Psoas muscle (tissue), 8 donors: Measurements from ENCODE around the gene CDK19. TPM values are rescaled to one million over a fixed set of nuclear protein-coding genes. Genes with fewer than 3 reads are reported as not detected.

Source experiments
- ATAC-seq, 4 donors: fragments of 200-7000 bp; cut with Tn5 transposase; one replicate each; pipeline ENCODE4 v1.9.1; 2020; ENCODE audit warnings: moderate library complexity in 3 of 4, mild to moderate bottlenecking in 2 of 4
- DNase-seq, 2 donors: peaks; one replicate each; pipeline ENCODE4 v3.0.0-alpha.2; 2020
- H3K27ac ChIP-seq: fragments of 200-600 bp; one replicate; pipeline ENCODE4 v1.8.0; 2022
- H3K27me3 ChIP-seq, 3 donors: fragments of 200-600 bp in 1 of 3; one replicate each; pipeline versions ENCODE4 v1.6.1 to v1.8.0; 2013 to 2022; ENCODE audit warnings: low read length in 2 of 3, mild to moderate bottlenecking in 2 of 3, moderate library complexity in 1 of 3; ENCODE audit not compliant: insufficient read depth in 3 of 3
- H3K36me3 ChIP-seq, 2 donors: fragments of 200-600 bp in 1 of 2; one replicate each; pipeline versions ENCODE4 v1.6.1 to v1.8.0; 2013 to 2022; ENCODE audit warnings: low read depth in 1 of 2, mild to moderate bottlenecking in 1 of 2, moderate library complexity in 1 of 2; ENCODE audit not compliant: insufficient read depth in 1 of 2
- H3K4me1 ChIP-seq: fragments of 200-600 bp; one replicate; pipeline ENCODE4 v1.8.0; 2022
- H3K4me3 ChIP-seq: fragments of 200-600 bp; one replicate; pipeline ENCODE4 v1.8.0; 2022; ENCODE audit warnings: mild to moderate bottlenecking
- H3K9me3 ChIP-seq: fragments of 200-600 bp; one replicate; pipeline ENCODE4 v1.8.0; 2022
- WGBS, 3 donors: extraction: QIAGEN DNeasy Blood & Tissue Kit; methylation state at CpG; one replicate each; pipeline versions ENCODE4 v1.1.6 to v1.1.7; 2013; 5-methylcytosine and 5-hydroxymethylcytosine counted together
- intact Hi-C, 2 donors: fragments of 100-400 bp; cut with DNase I; formaldehyde crosslinking; loops; one replicate each; pipeline versions ENCODE4 v1.11.0 to v1.14.2; 2022
- polyA plus RNA-seq, 3 donors: library from polyadenylated mRNA; stranded (reverse); fragments of 200-250 nt; gene quantifications; one replicate each; pipeline ENCODE4 v1.2.3, GENCODE V29; 2013
- total RNA-seq, 4 donors: library from RNA; stranded (reverse); fragmentation: NEBNext Ultra II Directional in 2 of 4; extraction: Animal tissue kit (Norgen Biotek cat#: 25700) in 2 of 4; gene quantifications; one replicate each; pipeline versions ENCODE4 v1.2.1 to v1.2.4, GENCODE V29; 2021 to 2023
- TF ChIP-seq, protein P1 (sequence below): fragments of 200-600 bp; IDR thresholded peaks from one replicate; pipeline ENCODE4 v1.8.0; 2022; ENCODE audit warnings: antibody characterized with exemption
- donor health status: healthy with polysubstance abuse.
- donor health status: DM: no; HTN: no; CAD: no; lungs with moderate emphysema.
- donor health status: Bipolar disorder and iron deficiency.
- donor health status: healthy.
- donor health status: DM: yes; HTN: yes; CAD: no.
- donor health status: DM: no; HTN: no; CAD: no.
- donor health status: DM: no; HTN: no; CAD: no.
- donor health status: DM: yes; HTN: yes; CAD: no.

The CDK19 gene
- total and polyA plus RNA-seq, 7 donors, result 2.2 to 11.6 (median 5.5) TPM

DNA sequence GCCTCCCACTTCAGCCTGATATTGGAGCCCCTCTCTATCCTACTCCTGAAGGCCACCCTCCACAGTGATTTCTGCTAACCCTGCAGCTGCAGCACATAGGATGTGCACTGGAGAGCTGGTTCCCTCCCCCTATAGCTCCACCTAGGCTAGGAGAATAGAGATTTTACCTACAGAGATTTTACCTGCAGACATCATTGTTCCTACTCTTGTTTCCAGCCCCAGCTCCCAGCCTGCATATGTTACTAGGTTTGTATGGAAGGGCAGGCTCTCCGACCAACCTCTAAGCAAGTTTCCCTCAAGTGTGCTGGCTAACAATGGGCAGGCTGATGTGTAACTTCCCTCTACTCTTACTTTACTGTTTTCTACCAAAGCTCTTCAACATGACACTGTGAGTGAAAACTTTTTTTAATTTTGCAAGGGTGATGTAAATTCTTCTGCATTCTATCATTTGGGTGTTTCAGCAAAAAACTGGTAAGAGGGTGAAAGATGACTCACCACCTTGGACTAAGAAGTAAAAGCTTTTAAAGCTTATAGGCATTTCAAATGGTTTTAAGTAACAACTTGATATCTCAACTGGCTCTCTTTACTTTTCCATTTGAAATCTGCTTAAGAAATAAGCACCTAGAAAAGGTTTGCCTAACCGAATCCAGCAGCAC lies 106.8 kb downstream of the CDK19 start:
- no peaks in the 10 kb centered on the region for H3K4me1 ChIP-seq
- no peak for ATAC-seq
- TF ChIP-seq, protein P1, sequence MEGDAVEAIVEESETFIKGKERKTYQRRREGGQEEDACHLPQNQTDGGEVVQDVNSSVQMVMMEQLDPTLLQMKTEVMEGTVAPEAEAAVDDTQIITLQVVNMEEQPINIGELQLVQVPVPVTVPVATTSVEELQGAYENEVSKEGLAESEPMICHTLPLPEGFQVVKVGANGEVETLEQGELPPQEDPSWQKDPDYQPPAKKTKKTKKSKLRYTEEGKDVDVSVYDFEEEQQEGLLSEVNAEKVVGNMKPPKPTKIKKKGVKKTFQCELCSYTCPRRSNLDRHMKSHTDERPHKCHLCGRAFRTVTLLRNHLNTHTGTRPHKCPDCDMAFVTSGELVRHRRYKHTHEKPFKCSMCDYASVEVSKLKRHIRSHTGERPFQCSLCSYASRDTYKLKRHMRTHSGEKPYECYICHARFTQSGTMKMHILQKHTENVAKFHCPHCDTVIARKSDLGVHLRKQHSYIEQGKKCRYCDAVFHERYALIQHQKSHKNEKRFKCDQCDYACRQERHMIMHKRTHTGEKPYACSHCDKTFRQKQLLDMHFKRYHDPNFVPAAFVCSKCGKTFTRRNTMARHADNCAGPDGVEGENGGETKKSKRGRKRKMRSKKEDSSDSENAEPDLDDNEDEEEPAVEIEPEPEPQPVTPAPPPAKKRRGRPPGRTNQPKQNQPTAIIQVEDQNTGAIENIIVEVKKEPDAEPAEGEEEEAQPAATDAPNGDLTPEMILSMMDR, result no peak

DNA sequence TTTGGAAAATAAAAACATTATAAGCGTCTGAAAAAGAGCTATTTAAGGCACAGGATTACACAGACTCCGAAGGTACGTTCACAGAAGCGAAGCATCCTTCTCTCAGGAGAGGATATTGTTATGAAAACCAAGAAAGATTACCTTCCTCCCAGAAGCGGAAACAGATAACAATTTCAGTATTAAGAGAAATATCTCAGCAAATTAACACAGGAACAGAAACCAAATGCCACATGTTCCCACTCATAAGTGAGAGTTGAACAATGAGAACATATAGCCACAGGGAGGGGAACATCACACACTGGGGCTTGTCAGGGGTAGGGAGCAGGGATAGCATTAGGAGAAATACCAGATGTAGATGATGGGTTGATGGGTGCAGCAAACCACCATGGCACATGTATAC lies 109.7 kb downstream of the CDK19 start:
- intact Hi-C loops, result no loop called here
- TF ChIP-seq, protein P1, result no peak
- ATAC-seq (no peak), DNase-seq (no peak)
- 93 to 97% (median 97%) methylated on average over 5 of the region's 5 CpGs for WGBS, 3 donors
- Histone ChIP-seq H3K9me3 (no peaks in the 10 kb centered on the region), H3K27ac (no peak overlapping the region), H3K36me3 (no peaks in the 10 kb centered on the region), H3K4me1 (no peaks in the 10 kb centered on the region), H3K4me3 (no peak overlapping the region), H3K27me3 (no peaks in the 10 kb centered on the region)

More for the DNA sequence above, 106.8 kb downstream of the CDK19 start:
- Histone ChIP-seq H3K27me3 (no peaks in the 10 kb centered on the region), H3K4me3 (no peak overlapping the region), H3K36me3 (no peaks in the 10 kb centered on the region), H3K27ac (no peak overlapping the region), H3K9me3 (no peaks in the 10 kb centered on the region)
- no peak for DNase-seq
- intact Hi-C loops, result no loop called here
- WGBS, 3 donors, result 93 to 96% (median 93%) methylated on average over 2 of the region's 2 CpGs

DNA sequence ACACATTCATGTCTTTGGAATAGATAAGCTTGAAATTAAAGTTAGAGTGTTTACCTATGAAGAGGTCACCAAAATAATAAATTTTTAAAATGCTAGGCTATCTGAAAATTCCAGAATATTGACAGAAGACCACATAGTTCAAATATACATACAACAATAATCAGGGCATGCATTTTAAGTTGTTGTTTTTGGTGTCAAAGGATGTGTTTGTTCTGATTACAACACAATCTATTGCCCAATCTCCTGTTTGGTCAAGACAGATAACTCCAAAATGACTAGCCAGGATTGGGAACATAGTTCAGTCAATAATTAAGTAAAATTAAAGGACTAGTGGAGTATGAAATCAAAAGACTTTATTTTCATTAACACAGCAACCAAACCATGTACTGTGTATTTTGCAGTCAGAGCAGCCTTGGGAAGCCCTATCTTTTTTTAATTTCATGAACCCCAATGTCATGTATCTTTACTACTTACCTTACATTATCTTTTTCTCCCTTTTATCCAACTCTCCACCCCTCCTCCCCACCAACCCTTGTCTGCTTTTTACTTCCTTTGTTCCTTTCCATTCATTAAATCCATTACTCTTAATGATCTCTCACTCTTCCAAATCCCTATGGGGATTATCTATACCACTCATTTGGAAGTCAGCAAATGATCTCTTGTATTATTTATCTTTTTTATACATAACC lies 111.2 kb downstream of the CDK19 start:
- Histone ChIP-seq H3K9me3 (no peaks in the 10 kb centered on the region), H3K36me3 (no peaks in the 10 kb centered on the region), H3K4me3 (no peak overlapping the region), H3K27ac (no peak overlapping the region), H3K4me1 (no peaks in the 10 kb centered on the region), H3K27me3 (no peaks in the 10 kb centered on the region)
- intact Hi-C loops, result no loop called here
- ATAC-seq, result no peak
- TF ChIP-seq, protein P1, result no peak
- no peak for DNase-seq

DNA sequence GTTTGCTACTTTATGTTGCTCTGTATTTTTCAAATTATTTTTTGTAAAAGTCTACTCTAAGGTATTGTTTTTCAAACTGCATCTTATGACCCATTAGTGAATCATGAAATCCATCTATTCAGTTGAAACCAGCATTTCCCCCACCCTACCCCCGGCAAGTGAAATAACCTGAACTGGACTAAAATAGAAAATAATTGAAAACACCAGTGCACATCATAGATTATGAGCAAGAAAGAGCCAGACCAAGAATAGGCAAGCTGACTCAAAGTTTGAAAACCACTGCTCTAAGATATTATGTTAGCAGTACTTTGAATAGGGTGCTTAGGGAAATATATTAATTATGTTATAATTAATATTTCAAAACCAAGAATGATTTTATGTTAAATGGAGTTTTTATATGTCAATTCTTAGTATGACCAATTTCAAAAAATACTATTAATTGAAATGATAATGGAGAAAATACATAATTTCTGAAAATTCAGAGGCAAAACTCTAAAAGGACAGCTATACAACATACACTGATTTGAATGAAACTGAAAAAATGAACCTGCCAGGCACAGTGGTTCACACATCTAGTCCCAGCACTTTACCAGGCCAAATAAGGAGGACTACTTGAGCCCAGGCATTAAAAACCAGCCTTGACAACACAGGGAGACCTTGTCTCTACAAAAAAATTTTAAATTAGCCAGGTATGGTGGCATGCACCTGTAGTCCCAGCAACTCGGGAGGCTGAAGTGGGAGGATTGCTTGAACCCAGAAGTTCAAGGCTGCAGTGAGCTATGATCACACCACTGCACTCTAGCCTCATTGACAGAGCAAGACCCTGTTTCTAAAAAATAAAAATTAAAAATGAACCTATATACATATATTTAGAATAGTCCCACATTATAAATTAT lies 112.0 kb downstream of the CDK19 start:
- TF ChIP-seq, protein P1, result no peak
- Histone ChIP-seq H3K4me1 (no peaks in the 10 kb centered on the region), H3K27me3 (no peaks in the 10 kb centered on the region), H3K9me3 (no peaks in the 10 kb centered on the region), H3K4me3 (no peak overlapping the region), H3K27ac (no peak overlapping the region), H3K36me3 (no peaks in the 10 kb centered on the region)
- WGBS, 3 donors, result 41 to 45% (median 44%) methylated on average over 2 of the region's 2 CpGs
- intact Hi-C loops, result no loop called here
- DNase-seq (no peak), ATAC-seq (no peak)
